Prostate gland (tissue), 2 donors: ENCODE measurements around the gene CCDC47. TPM values are rescaled to one million over a fixed set of nuclear protein-coding genes. Genes with fewer than 3 reads are reported as not detected.

Source experiments
- DNase-seq: peaks from one replicate; pipeline ENCODE4 v3.0.0-alpha.2; 2019; ENCODE audit warnings: low spot score
- H3K27ac ChIP-seq, 2 donors: fragments of 200-600 bp; sonication (generic); 2 replicates each; pipeline ENCODE4 v1.5.1; 2017 to 2019
- H3K27me3 ChIP-seq: fragments of 200-600 bp; sonication (generic); replicated peaks from 2 replicates; pipeline ENCODE4 v1.5.1; 2019; ENCODE audit not compliant: insufficient read depth
- H3K36me3 ChIP-seq, 2 donors: fragments of 200-600 bp; sonication (generic); 1 replicate in 1 of 2; 2 replicates in 1 of 2; pipeline versions ENCODE4 v1.5.1 to v1.8.1; 2017 to 2019
- H3K4me1 ChIP-seq: fragments of 200-600 bp; sonication (generic); replicated peaks from 2 replicates; pipeline ENCODE4 v1.5.1; 2019
- H3K4me3 ChIP-seq, 2 donors: fragments of 200-600 bp; sonication (generic); 2 replicates each; pipeline ENCODE4 v1.5.1; 2017 to 2019
- H3K9me3 ChIP-seq: fragments of 200-600 bp; sonication (generic); 2 replicates; pipeline ENCODE4 v1.5.1; 2017
- POLR2A ChIP-seq: fragments of 450-650 bp; IDR thresholded peaks from one replicate; pipeline ENCODE4 v1.6.1; 2016; ENCODE audit warnings: antibody characterized with exemption, mild to moderate bottlenecking
- POLR2AphosphoS5 ChIP-seq: sonication (generic); formaldehyde crosslinking; IDR thresholded peaks from one replicate; pipeline ENCODE4 v1.6.1; 2017; ENCODE audit warnings: antibody characterized with exemption
- WGBS: methylation state at CpG from one replicate; pipeline ENCODE4 v1.1.5; 2018; 5-methylcytosine and 5-hydroxymethylcytosine counted together
- intact Hi-C: fragments of 100-400 bp; cut with DNase I; formaldehyde crosslinking; loops from one replicate; pipeline ENCODE4 v1.14.2; 2022
- total RNA-seq, 2 donors: library from RNA; depleted of rRNA; stranded (reverse); fragments of >200 nt; gene quantifications; one replicate each; pipeline ENCODE4 v1.1.0, GENCODE V29; 2016
- TF ChIP-seq, protein P1 (sequence below), 4 experiments: fragments of 200-600 bp in 2 of 4; fragments of 450-650 bp in 2 of 4; sonication (generic) in 2 of 4; IDR thresholded peaks; 1 replicate in 3 of 4; 2 replicates in 1 of 4; pipeline ENCODE4 v1.5.1; 2016 to 2019; ENCODE audit warnings: antibody characterized with exemption in 4 of 4, mild to moderate bottlenecking in 2 of 4, moderate library complexity in 2 of 4

The CCDC47 gene, protein sequence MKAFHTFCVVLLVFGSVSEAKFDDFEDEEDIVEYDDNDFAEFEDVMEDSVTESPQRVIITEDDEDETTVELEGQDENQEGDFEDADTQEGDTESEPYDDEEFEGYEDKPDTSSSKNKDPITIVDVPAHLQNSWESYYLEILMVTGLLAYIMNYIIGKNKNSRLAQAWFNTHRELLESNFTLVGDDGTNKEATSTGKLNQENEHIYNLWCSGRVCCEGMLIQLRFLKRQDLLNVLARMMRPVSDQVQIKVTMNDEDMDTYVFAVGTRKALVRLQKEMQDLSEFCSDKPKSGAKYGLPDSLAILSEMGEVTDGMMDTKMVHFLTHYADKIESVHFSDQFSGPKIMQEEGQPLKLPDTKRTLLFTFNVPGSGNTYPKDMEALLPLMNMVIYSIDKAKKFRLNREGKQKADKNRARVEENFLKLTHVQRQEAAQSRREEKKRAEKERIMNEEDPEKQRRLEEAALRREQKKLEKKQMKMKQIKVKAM
- 10 to 100 TPM; 50.3 to 90.8 TPM for total RNA-seq

DNA sequence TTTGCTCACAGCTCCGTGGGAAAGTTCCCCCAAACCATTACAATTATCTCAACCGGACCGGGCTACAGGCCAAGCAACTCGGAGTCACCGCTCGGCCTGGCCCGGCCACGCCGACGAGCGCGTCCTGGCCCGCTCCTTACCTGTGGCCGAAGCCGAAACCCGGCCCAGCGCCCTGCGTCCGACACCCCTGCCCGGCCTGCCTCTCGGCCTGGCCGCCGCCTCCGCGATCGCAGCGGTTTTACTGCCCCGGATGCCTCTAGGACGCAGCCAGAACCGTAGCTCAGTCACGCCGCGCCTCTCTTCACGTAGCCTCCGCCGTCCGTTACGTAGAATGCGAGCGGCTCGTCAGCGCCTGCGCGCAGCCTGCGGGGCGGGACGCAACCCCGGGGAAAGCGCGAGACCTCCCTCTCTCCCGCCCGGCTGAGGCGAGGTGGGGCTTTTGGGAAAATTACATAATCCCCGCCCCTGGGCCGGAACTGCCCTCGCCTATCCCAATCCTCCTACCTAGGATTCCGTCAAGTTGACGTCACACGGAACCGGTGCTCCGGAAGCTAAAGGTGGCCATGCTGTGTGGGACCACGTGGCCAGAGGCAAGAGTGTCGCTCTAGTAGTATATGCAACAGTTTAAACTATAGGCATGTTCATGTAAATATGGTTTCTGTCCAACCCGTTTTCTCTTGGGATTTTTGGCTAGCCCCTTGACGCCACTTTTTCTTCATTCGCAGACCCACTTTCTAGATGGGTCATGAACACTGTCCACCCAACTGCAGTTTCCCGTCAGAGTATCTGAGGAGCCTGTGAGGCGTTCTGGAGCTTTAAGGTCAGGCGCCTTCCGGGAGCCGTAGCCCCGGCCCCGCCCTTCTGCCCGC is at the start of gene CCDC47:
TSS of gene CCDC47 (minus strand) at position 326 of the 869 bp plus-strand sequence. CDS start 7,422 bp downstream, outside the sequence.
- Histone ChIP-seq H3K36me3 (no peaks in the 10 kb centered on the region), H3K27ac (peak within 1 kb of the TSS; percentile 94 to 98), H3K27me3 (no peaks in the 10 kb centered on the region), H3K9me3 (no peaks in the 10 kb centered on the region), H3K4me3 (peak within 1 kb of the TSS; percentile 93 to 99), H3K4me1 (peaks cover 3% of the 10 kb centered on the region)
- peak; percentile 99 for DNase-seq
- intact Hi-C loops, result loop anchor here (5.0 kb wide), 2 partner anchors 54 to 69 kb away; partner anchors contain the start of genes FTSJ3, PSMC5 and SMARCD2
- peak; percentile 98 for TF ChIP-seq POLR2AphosphoS5
- TF ChIP-seq, protein P1, sequence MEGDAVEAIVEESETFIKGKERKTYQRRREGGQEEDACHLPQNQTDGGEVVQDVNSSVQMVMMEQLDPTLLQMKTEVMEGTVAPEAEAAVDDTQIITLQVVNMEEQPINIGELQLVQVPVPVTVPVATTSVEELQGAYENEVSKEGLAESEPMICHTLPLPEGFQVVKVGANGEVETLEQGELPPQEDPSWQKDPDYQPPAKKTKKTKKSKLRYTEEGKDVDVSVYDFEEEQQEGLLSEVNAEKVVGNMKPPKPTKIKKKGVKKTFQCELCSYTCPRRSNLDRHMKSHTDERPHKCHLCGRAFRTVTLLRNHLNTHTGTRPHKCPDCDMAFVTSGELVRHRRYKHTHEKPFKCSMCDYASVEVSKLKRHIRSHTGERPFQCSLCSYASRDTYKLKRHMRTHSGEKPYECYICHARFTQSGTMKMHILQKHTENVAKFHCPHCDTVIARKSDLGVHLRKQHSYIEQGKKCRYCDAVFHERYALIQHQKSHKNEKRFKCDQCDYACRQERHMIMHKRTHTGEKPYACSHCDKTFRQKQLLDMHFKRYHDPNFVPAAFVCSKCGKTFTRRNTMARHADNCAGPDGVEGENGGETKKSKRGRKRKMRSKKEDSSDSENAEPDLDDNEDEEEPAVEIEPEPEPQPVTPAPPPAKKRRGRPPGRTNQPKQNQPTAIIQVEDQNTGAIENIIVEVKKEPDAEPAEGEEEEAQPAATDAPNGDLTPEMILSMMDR (IDR thresholded peaks at IDR 0.05), result peak in 1 of 4 experiments; percentile 36
- TF ChIP-seq POLR2A, result peak; percentile 99
- WGBS, result under 1% methylated on average over 74 of the region's 74 CpGs

DNA sequence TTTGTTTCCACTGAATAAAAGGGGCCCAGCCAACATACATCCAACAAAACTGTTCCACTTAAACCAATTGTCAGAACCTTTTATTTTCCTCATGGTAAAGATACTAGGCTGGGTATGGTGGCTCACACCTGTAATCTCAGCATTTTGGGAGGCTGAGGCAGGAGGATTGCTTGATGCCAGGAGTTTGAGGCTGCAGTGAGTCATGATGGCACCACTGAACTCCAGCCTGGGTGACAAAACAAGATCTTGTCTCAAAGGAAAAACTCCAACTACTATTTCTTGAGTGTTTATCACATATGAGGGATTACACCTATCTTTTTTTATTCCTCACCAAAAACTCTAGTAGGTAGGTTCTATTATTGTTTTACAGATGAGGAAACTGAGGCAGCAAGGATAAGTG is 49.1 kb upstream of the CCDC47 start:
- Histone ChIP-seq H3K9me3 (no peaks in the 10 kb centered on the region), H3K36me3 (peaks cover 27 to 55% of the 10 kb centered on the region in 2 donors), H3K4me3 (no peak overlapping the region), H3K27ac (no peak overlapping the region), H3K4me1 (no peaks in the 10 kb centered on the region), H3K27me3 (no peaks in the 10 kb centered on the region)
- intact Hi-C loops, result no loop called here
- DNase-seq, result no peak
- TF ChIP-seq, protein P1 (IDR thresholded peaks at IDR 0.05), result no peak
- no peak for TF ChIP-seq POLR2A
- TF ChIP-seq POLR2AphosphoS5, result no peak

DNA sequence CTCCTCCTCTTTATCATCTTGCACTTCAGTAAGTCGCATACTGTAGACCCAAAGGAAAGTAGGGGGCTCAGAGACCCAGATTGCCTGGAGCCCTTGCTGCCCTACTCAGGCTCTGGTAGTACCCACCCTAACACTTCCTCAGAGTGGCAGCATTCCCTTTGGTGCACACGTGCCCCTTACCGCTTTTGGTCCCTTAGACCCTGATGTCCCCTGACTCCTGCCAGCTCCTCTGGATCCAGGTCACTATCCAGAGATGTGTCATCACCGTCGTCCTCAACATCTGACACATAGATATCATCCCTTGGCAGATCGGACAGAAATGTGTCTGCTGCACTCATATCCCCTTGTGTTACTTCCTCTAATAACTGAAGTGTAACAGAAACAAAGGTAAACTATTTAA is 48.4 kb upstream of the CCDC47 start:
- no peaks in the 10 kb centered on the region for H3K9me3 ChIP-seq
- H3K4me3 ChIP-seq, result no peak overlapping the region
- H3K4me1 ChIP-seq, result no peaks in the 10 kb centered on the region
- 78% methylated on average over 6 of the region's 6 CpGs for WGBS
- H3K27ac ChIP-seq, result no peak overlapping the region
- peaks cover 32 to 63% of the 10 kb centered on the region in 2 donors for H3K36me3 ChIP-seq
- no peak for DNase-seq
- H3K27me3 ChIP-seq, result no peaks in the 10 kb centered on the region
- TF ChIP-seq, protein P1 (IDR thresholded peaks at IDR 0.05), result no peak
- TF ChIP-seq POLR2AphosphoS5 (no peak), POLR2A (no peak)
- intact Hi-C loops, result no loop called here

DNA sequence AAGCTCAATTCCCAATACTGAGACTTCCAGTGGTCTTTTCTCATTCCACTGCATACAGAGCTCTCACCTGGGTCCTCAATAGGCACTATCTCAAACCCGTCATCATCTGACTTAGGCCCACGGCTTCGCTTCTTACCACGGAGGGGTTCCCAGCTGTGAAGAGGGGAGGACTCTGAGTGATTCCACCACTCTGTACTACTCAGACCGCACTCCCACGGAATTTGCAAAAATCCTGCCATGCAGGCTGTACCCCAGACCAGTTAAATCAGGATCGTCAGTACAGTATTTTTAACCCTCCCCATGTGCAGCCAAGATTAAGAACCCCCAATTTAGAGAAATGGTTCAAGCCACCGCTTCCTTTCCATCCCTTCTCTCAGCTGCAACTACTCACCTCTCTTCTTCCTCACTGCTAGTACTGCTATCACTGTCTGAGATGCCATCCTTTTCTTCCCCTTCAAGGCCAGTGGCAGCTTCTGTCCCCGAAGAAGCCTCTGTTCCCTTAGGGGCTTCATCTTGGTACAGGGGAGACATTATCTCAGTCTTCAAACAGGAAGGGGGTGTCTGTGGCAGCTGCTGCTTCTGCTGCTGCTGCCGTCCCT is 47.7 kb upstream of the CCDC47 start:
- no peaks in the 10 kb centered on the region for H3K27me3 ChIP-seq
- no peaks in the 10 kb centered on the region for H3K9me3 ChIP-seq
- no peak overlapping the region for H3K27ac ChIP-seq
- TF ChIP-seq POLR2A (no peak), POLR2AphosphoS5 (no peak)
- TF ChIP-seq, protein P1 (IDR thresholded peaks at IDR 0.05), result no peak
- WGBS, result 81% methylated on average over 10 of the region's 10 CpGs
- intact Hi-C loops, result no loop called here
- no peak for DNase-seq
- no peak overlapping the region for H3K4me3 ChIP-seq
- H3K4me1 ChIP-seq, result no peaks in the 10 kb centered on the region
- H3K36me3 ChIP-seq, result peaks cover 35 to 65% of the 10 kb centered on the region in 2 donors
